ENCODE results near the gene DGCR6L.
"Not testable (repeated sequence)": the region's sequence is repeated elsewhere in the genome, so short reads cannot be mapped to it uniquely, and the experiment has no call there.

DGCR6L gene

DNA sequence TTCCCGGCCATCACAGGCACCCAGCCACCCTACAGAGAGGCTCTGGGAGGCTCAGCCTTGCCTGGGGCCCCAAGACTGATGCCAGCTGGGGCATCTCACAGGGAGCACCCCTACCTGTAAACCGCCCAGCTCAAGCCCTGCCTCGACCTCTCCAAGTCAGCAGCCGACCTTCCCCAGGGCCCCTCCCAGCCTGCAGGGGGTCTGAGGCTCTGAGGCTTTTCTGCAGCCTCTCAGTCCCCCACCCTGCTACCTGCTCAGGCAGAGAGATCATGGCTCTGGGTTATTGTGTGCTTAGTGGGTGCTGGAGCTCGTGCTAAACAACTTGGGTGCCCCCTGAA is 28.6 kb downstream of the DGCR6L start:
- no peak for DNase-seq (ENCODE audit: low read depth)
- H3K4me3 ChIP-seq (ENCODE audit: low read depth, low read length): no peak overlapping the region
- TF ChIP-seq, protein P1, sequence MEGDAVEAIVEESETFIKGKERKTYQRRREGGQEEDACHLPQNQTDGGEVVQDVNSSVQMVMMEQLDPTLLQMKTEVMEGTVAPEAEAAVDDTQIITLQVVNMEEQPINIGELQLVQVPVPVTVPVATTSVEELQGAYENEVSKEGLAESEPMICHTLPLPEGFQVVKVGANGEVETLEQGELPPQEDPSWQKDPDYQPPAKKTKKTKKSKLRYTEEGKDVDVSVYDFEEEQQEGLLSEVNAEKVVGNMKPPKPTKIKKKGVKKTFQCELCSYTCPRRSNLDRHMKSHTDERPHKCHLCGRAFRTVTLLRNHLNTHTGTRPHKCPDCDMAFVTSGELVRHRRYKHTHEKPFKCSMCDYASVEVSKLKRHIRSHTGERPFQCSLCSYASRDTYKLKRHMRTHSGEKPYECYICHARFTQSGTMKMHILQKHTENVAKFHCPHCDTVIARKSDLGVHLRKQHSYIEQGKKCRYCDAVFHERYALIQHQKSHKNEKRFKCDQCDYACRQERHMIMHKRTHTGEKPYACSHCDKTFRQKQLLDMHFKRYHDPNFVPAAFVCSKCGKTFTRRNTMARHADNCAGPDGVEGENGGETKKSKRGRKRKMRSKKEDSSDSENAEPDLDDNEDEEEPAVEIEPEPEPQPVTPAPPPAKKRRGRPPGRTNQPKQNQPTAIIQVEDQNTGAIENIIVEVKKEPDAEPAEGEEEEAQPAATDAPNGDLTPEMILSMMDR (IDR thresholded peaks at IDR 0.05; ENCODE audit: low read depth, low read length, missing control alignments): no peak

DNA sequence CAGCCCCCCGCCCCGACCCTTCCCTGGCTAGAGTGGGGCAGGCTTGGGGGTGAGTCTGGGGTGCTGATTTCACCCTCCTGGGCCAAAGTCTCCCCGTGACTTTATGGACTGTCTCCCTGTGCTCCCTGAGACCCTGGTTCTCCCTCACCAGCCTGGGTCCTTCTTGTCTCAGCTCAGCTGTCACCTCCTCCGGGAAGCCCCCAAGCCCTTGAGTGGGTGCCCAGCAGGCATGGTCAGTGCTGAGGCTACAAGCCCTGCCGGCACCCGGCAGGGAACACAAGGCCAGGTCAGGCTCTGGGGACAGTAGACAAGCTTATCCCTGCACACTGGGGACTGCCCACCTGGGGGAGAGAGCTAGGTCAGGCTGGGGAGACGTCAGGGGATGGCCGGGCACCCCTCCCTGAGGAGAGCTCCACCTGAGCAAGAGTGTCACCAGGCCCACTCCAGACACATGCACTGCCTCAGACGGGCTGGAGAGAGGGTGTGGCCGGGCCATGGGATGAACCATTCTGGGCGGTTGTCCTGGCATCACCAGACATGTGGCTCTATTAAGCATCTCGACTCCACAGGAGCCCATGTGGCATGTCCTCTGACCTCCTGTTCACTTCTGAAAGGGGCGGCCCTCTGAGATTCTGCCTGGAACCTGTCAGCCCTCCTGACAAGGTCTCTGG is 29.1 kb downstream of the DGCR6L start:
- no peak for DNase-seq (ENCODE audit: low read depth)
- TF ChIP-seq, protein P1 (IDR thresholded peaks at IDR 0.05; ENCODE audit: low read depth, low read length, missing control alignments): no peak
- H3K4me3 ChIP-seq (ENCODE audit: low read depth, low read length): no peak overlapping the region

DNA sequence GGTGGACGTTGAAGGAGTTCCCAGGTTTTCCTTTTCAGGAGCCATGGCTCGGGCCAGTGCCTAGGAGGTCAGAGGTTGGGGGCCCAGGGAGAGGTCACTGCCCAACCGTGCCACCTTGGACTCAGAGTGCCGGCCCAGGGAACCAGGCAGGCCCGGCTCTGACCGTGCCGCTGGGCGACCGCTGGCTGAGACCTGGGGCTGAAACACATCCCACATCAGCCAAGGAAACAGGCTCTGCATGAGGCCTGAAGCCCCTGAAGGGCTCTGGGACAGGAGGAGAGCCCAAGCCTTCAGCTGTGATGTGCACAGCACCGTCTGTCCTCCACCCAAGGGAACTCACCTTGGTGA is 29.8 kb downstream of the DGCR6L start:
- DNase-seq (ENCODE audit: low read depth): no peak
- TF ChIP-seq, protein P1 (IDR thresholded peaks at IDR 0.05; ENCODE audit: low read depth, low read length, missing control alignments): no peak

DNA sequence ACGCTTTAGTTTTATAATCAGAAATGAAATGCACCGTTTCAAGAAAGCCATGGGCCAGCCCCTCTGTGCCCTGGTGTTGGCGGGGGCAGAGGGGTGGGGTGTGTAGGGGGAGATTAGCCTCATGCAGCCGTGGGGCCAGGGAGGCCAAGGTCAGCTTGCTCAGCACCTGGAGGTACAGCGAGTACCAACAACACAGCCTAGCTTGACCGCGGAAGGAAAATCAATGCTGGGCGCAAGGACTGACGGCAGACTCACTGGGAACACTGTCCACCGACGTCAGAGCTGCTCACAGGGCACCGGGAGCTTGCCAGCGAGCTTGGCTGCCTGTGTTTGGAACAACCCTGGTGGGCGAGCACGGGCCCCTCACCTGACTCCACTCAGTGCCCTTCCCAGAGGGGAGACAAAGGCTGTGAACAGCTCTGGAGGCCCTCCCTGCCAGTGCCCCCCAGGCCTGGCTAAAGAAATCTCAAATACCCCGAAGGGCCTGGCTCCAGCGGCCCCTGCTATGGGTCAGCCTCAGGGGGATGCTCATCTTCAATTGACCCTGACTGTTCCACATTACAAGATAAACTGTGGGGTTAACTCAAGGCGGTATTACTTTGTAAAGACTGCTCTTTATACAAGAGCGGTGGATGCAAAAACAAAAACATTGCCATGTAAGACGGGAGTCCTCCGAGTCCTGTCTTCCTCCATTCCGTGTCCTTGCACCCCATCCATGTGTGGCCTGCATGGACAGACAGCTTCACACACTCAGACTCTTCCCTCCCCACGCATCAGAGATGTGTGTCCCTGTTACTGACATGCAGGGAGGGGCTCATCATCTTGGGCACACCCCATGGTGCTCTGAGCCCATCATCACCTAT is 30.4 kb downstream of the DGCR6L start:
- DNase-seq (ENCODE audit: low read depth); H3K4me3 ChIP-seq (ENCODE audit: low read depth, low read length): not testable (repeated sequence)

More for the DNA sequence above, 29.8 kb downstream of the DGCR6L start:
- H3K4me3 ChIP-seq (ENCODE audit: low read depth, low read length): no peak overlapping the region

DNA sequence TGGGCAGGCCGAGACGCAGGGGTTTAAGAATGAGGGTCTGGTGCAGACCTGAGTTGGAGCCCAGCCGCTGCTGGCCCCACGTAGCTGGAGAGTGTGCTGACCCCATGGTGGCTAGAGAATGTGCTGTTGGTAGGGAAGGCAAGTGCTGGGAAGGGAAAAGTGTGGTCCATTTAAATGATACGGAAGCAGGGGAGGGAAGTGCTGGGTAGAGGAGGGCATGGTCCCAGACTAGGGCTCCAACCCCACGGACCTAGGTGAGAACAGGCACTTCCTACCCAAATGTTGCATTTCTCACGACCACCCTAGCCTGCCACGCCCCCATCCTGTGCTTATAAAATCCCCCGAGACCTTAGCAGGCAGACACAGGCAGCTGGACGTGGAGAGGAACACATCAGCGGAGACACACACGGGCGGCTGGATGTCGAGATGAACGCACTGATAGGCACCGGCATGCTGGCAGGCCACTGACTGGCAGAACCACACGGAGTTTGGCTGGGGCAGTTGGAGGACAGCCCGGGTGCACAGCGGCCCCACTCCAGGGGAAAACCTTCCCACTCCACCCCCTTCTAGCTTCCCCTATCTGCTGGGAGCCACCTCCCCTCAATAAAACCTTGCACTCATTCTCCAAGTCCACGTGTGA is 33.0 kb downstream of the DGCR6L start:
- H3K4me3 ChIP-seq (ENCODE audit: low read depth, low read length); DNase-seq (ENCODE audit: low read depth): not testable (repeated sequence)

DNA sequence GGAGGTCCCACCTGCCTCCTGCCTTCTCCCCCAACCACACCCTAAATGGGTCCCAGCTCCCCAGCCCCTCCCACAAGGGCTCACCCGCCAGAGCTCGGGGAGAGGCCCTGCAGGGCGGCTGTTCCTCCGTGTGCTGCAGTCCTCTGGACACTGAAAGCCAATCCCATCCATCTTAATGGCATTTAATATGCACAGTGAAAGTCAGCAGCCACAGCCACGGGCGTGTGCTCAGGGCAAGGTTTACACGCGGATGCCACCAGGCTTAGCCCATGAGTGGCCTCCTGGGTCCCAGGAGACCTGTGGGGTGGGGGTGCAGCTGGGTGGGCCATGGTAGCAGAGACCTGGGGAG is 33.6 kb downstream of the DGCR6L start:
- not testable (repeated sequence) for DNase-seq (ENCODE audit: low read depth); H3K4me3 ChIP-seq (ENCODE audit: low read depth, low read length)

DNA sequence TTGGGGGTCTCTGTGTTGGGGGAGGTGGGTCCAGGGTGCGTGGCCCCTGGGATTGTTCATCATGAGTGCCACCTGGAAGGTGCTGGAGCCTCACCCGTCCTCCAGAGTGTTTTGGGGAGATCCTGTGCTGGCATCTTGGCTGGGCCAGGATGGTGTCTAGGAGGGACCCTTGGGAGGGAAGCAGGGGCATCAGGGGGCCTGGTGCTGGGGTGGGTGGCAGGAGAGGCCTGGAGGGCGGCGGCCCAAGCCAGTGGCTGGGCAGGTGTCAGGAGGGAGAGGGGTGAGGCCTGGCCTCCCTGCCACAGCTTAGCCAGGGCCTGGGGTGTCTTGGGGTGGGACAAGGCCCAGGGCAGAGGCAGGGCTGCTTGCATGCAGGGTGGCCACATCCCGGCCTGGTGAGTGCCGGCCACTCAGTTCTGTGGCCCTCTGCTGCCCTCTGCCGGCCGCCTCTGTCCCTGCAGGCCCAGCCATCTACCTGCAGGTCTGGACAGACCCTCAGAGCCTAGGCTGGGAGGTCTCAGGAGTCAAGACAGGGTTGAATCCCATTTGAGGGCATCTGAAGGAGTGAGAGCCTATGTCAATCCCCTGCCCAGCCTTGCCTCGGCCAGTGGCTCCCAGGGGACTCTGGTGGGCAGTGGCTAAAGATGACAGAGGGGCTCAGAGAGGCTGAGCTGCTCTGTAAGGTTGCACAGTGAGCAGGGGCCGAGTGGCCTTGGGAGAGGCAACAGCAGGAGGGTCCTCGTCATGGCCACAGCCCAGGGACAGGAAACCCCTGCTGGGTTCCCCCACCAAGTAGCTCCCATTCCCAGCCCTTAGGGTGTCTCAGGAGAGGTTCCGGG is 34.2 kb downstream of the DGCR6L start:
- not testable (repeated sequence) for DNase-seq (ENCODE audit: low read depth); H3K4me3 ChIP-seq (ENCODE audit: low read depth, low read length)
- TF ChIP-seq, protein P1 (IDR thresholded peaks at IDR 0.05; ENCODE audit: low read depth, low read length, missing control alignments): peak; percentile 86

DNA sequence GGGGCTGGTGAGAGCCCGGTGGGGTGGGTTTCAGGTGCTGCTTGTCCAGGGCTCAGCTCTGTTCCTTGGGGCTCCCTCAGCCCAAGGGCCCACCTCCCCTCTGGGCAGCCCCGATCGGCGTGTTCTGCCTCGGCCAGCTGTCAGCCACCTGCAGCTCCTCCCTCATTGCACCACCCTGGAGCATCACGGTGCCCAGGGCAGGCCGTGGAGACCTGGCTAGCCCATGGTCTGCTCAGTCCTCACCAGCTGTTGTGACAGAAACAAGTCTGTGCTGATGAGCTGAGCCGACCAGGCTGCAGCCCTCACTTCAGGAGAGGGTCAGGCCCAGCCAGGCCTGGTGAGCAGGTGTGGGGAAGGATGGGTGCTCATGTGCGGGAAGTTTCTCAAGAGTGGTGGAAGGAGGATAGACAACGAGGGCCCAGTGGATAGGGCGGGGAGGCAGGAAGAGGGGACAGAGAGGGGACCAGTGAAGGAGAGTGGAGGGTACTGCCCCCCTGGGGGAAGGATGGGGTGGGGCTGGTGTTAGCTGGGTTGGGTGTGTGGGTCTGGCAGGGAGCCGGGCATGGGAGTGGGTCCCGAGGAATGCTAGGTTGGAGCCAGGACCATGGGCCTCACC is 35.3 kb downstream of the DGCR6L start:
- H3K4me3 ChIP-seq (ENCODE audit: low read depth, low read length): no peak overlapping the region

More for the DNA sequence above, 35.3 kb downstream of the DGCR6L start:
- DNase-seq (ENCODE audit: low read depth): no peak
- TF ChIP-seq, protein P1 (IDR thresholded peaks at IDR 0.05; ENCODE audit: low read depth, low read length, missing control alignments): no peak
